OCI-LY3 (cell line): ENCODE results near the gene GART.
A peak's percentile ranks its signal among the peaks of the same experiment; 100 is the strongest.

Source experiments
- H2AFZ ChIP-seq: fragments of 200-600, 300-600 bp; shearing (Covaris generic); 2 replicates; pipeline ENCODE4 v1.6.0; 2014; ENCODE audit warnings: antibody characterized with exemption, low read depth, low read length
- H3K27ac ChIP-seq: fragments of 200-600, 300-600 bp; sonication (generic); 2 replicates; pipeline ENCODE4 v1.5.1; 2014; ENCODE audit warnings: mild to moderate bottlenecking, low read length, moderate library complexity, mixed read lengths
- H3K27me3 ChIP-seq: fragments of 200-600, 300-600 bp; sonication (generic); 2 replicates; pipeline ENCODE4 v1.6.1; 2014; ENCODE audit warnings: low read depth, low read length, mixed read lengths
- H3K36me3 ChIP-seq: fragments of 200-600, 300-600 bp; sonication (generic); replicated peaks from 2 replicates; pipeline ENCODE3; 2014; ENCODE audit warnings: low read depth, low read length, mixed read lengths
- H3K4me1 ChIP-seq: fragments of 300-600, 200-600 bp; sonication (generic); 2 replicates; pipeline ENCODE4 v1.6.1; 2014; ENCODE audit warnings: low read length, mixed read lengths
- H3K4me2 ChIP-seq: fragments of 200-600, 300-600 bp; sonication (generic); 2 replicates; pipeline ENCODE4 v1.6.1; 2014; ENCODE audit warnings: low read length, mixed read lengths
- H3K4me3 ChIP-seq: fragments of 300-600, 200-600 bp; sonication (generic); 2 replicates; pipeline ENCODE4 v1.5.1; 2014; ENCODE audit warnings: antibody characterized with exemption, mild to moderate bottlenecking, low read length, moderate library complexity
- H3K79me2 ChIP-seq: fragments of 300-600, 200-600 bp; shearing (Covaris generic); 2 replicates; pipeline ENCODE4 v1.6.1; 2014; ENCODE audit warnings: mild to moderate bottlenecking, low read length, mixed read lengths
- H3K9ac ChIP-seq: fragments of 300-600, 200-600 bp; shearing (Covaris generic); 2 replicates; pipeline ENCODE4 v1.6.0; 2014; ENCODE audit warnings: mild to moderate bottlenecking, low read length, moderate library complexity
- H3K9me3 ChIP-seq: fragments of 200-600, 300-600 bp; shearing (Covaris generic); 2 replicates; pipeline ENCODE4 v1.6.1; 2014; ENCODE audit warnings: low read length, mixed read lengths; ENCODE audit not compliant: insufficient read depth
- H4K20me1 ChIP-seq: fragments of 200-600, 300-600 bp; sonication (generic); 2 replicates; pipeline ENCODE4 v1.6.1; 2016; ENCODE audit warnings: low read length, mixed read lengths; ENCODE audit not compliant: insufficient read depth
- CTCF ChIP-seq: fragments of 200-600, 300-600 bp; sonication (generic); IDR thresholded peaks from 2 replicates; pipeline ENCODE4 v1.5.1; 2014; ENCODE audit warnings: antibody characterized with exemption, low read length, low read depth
- EZH2phosphoT487 ChIP-seq: fragments of 200-600 bp; shearing (Covaris generic); IDR thresholded peaks from 2 replicates; pipeline ENCODE4 v1.6.1; 2018; ENCODE audit warnings: antibody characterized with exemption, mixed run types, low read depth

The GART gene

GRCh38 chr21:33479679-33480480 lies 62.0 kb downstream of the GART start, which contains the start of gene TMEM50B:
TSS of gene TMEM50B (minus strand) at chr21:33479974. CDS start at chr21:33468885, 11,089 bp downstream.
- TF ChIP-seq CTCF, result no peak
- no peak for TF ChIP-seq EZH2phosphoT487
- H3K4me1 ChIP-seq, result peaks cover 5% of the 10 kb centered on the region; the same call in 1 of the 2 replicates
- H2AFZ ChIP-seq, result peak within 1 kb of the TSS; percentile 62
- peak within 1 kb of the TSS; percentile 87 for H3K4me2 ChIP-seq
- no peaks in the 10 kb centered on the region for H3K9me3 ChIP-seq
- H3K79me2 ChIP-seq, result peaks cover 11% of the 10 kb centered on the region; the same call in 1 of the 2 replicates
- peak within 1 kb of the TSS; percentile 61 for H3K9ac ChIP-seq
- peak within 1 kb of the TSS; percentile 46 for H3K27ac ChIP-seq
- H3K4me3 ChIP-seq, result peak within 1 kb of the TSS; percentile 82
- no peaks in the 10 kb centered on the region for H4K20me1 ChIP-seq
- H3K27me3 ChIP-seq, result 0 out of 2 replicates have a peak, but pooled peaks cover 7% of the 10 kb centered on the region
- no peaks in the 10 kb centered on the region for H3K36me3 ChIP-seq

GRCh38 chr21:33478935-33479678 lies 62.8 kb downstream of the GART start:
- H4K20me1 ChIP-seq, result no peaks in the 10 kb centered on the region
- no peaks in the 10 kb centered on the region for H3K36me3 ChIP-seq
- no peaks in the 10 kb centered on the region for H3K9me3 ChIP-seq
- H3K9ac ChIP-seq, result peak overlapping the region; percentile 60
- 0 out of 2 replicates have a peak, but pooled peaks cover 7% of the 10 kb centered on the region for H3K27me3 ChIP-seq
- peak overlapping the region; percentile 82 for H3K4me3 ChIP-seq
- peak overlapping the region; percentile 87 for H3K4me2 ChIP-seq
- H2AFZ ChIP-seq, result 0 out of 2 replicates have a peak overlapping the region, but pooled peaks have one; percentile 2
- H3K4me1 ChIP-seq, result peaks cover 5% of the 10 kb centered on the region; the same call in 1 of the 2 replicates
- peak overlapping the region; percentile 46 for H3K27ac ChIP-seq
- TF ChIP-seq CTCF (0 out of 2 replicates have a peak, but pooled peaks have one; percentile 4), EZH2phosphoT487 (no peak)
- H3K79me2 ChIP-seq, result peaks cover 11% of the 10 kb centered on the region; the same call in 1 of the 2 replicates

GRCh38 chr21:33478182-33478581 lies 63.7 kb downstream of the GART start:
- Histone ChIP-seq H2AFZ (no peak overlapping the region), H3K4me1 (peaks cover 5% of the 10 kb centered on the region; the same call in 1 of the 2 replicates), H4K20me1 (no peaks in the 10 kb centered on the region), H3K4me3 (peak overlapping the region; percentile 82), H3K27me3 (0 out of 2 replicates have a peak, but pooled peaks cover 7% of the 10 kb centered on the region), H3K36me3 (no peaks in the 10 kb centered on the region), H3K9me3 (no peaks in the 10 kb centered on the region), H3K9ac (peak overlapping the region; percentile 60), H3K79me2 (peaks cover 11% of the 10 kb centered on the region; the same call in 1 of the 2 replicates), H3K4me2 (peak overlapping the region; percentile 87), H3K27ac (no peak overlapping the region)
- TF ChIP-seq CTCF, result no peak
- TF ChIP-seq EZH2phosphoT487, result no peak

GRCh38 chr21:33477066-33477465 lies 64.9 kb downstream of the GART start:
- Histone ChIP-seq H3K79me2 (peaks cover 11% of the 10 kb centered on the region; the same call in 1 of the 2 replicates), H3K36me3 (no peaks in the 10 kb centered on the region), H3K27ac (no peak overlapping the region), H3K27me3 (0 out of 2 replicates have a peak, but pooled peaks cover 7% of the 10 kb centered on the region), H3K4me1 (peaks cover 5% of the 10 kb centered on the region; the same call in 1 of the 2 replicates), H3K4me3 (no peak overlapping the region), H4K20me1 (no peaks in the 10 kb centered on the region), H3K4me2 (no peak overlapping the region), H3K9ac (no peak overlapping the region), H2AFZ (no peak overlapping the region), H3K9me3 (no peaks in the 10 kb centered on the region)
- TF ChIP-seq EZH2phosphoT487 (no peak), CTCF (no peak)
